K562 (cell line): ENCODE data around the gene C12orf60. TPM values are rescaled to one million over a fixed set of nuclear protein-coding genes. Genes with fewer than 3 reads are reported as not detected.

Experiments used
- ATAC-seq: fragments of 200-7000 bp; cut with Tn5 transposase; 3 replicates; pipeline ENCODE4 v1.9.1; 2020; ENCODE audit warnings: moderate library complexity
- BruUV-seq: library from RNA; stranded (reverse); fragments of 400-500 nt; replicated peaks from 2 replicates; lab custom pipeline; 2021; lab: Mats Ljungman, UMichigan
- CTCF ChIA-PET: fragments of 300-600 bp; formaldehyde crosslinking; extraction: SDS; loops from one replicate; lab custom pipeline; 2021; ENCODE audit warnings: low intra/inter-chr PET ratio; lab: Yijun Ruan, JAX
- POLR2A ChIA-PET: fragments of 300-600, 350-650 bp; sonication (Branson Sonifier 250); formaldehyde crosslinking; extraction: SDS; loops from one replicate; lab custom pipeline; 2021; ENCODE audit warnings: antibody characterized with exemption, inconsistent platforms; lab: Yijun Ruan, JAX
- DNase-seq, 4 experiments: peaks; one replicate each; pipeline versions ENCODE4 v3.0.0 to v3.0.0-alpha.2; 2011 to 2018; ENCODE audit warnings: low spot score in 3 of 4, mixed read lengths in 3 of 4; ENCODE audit errors: extremely low read depth in 1 of 4
- FAIRE-seq: peaks from 2 replicates; lab custom pipeline; 2011; peaks lifted over from hg19 to GRCh38; lab: Jason Lieb, UNC
- H2AFZ ChIP-seq: 2 replicates; pipeline ENCODE4 v1.6.0; 2011; ENCODE audit warnings: low read depth, low read length, control low read depth, inconsistent platforms
- H3K27ac ChIP-seq: fragments of 200-600 bp; 3 replicates; pipeline ENCODE4 v1.8.0; 2011; ENCODE audit warnings: low read depth, mild to moderate bottlenecking, control low read depth, inconsistent platforms, low read length, moderate library complexity, mixed read lengths; ENCODE audit errors: extremely low read depth
- H3K27me3 ChIP-seq, 2 experiments: fragments of 300-600 bp in 1 of 2; 2 replicates in 1 of 2; 3 replicates in 1 of 2; pipeline versions ENCODE4 v1.6.0 to v1.8.0; 2011; ENCODE audit warnings: inconsistent platforms in 2 of 2, low read length in 2 of 2, mild to moderate bottlenecking in 1 of 2, mixed read lengths in 1 of 2, moderate library complexity in 1 of 2; ENCODE audit not compliant: control insufficient read depth in 2 of 2, insufficient read depth in 2 of 2
- H3K36me3 ChIP-seq: fragments of 300-600 bp; 3 replicates; pipeline ENCODE4 v1.8.0; 2011; ENCODE audit warnings: mild to moderate bottlenecking, low read length, inconsistent platforms; ENCODE audit not compliant: control insufficient read depth, insufficient read depth
- H3K4me1 ChIP-seq, 2 experiments: fragments of 200-600 bp in 1 of 2; replicated peaks in 1 of 2; 2 replicates in 1 of 2; 3 replicates in 1 of 2; pipeline versions ENCODE4 v1.5.1 to v1.8.0; 2011; ENCODE audit warnings: inconsistent platforms in 2 of 2, low read length in 2 of 2, mild to moderate bottlenecking in 1 of 2, mixed read lengths in 1 of 2, moderate library complexity in 1 of 2; ENCODE audit not compliant: control insufficient read depth in 2 of 2, insufficient read depth in 2 of 2
- H3K4me2 ChIP-seq: 2 replicates; pipeline ENCODE4 v1.6.1; 2011; ENCODE audit warnings: low read length, control low read depth, inconsistent platforms, mixed read lengths; ENCODE audit not compliant: insufficient read depth
- H3K4me3 ChIP-seq: fragments of 200-600 bp; sonication (generic), shearing (Covaris generic); 2 replicates; pipeline ENCODE4 v1.5.1; 2016; ENCODE audit warnings: control low read depth, inconsistent platforms
- H3K79me2 ChIP-seq: fragments of 200-600 bp; 3 replicates; pipeline ENCODE4 v1.8.0; 2011; ENCODE audit warnings: low read length, inconsistent platforms; ENCODE audit not compliant: control insufficient read depth, insufficient read depth
- H3K9ac ChIP-seq, 2 experiments: 2 replicates each; pipeline versions ENCODE4 v1.6.0 to v1.6.1; 2011; ENCODE audit warnings: low read depth in 2 of 2, low read length in 2 of 2, control low read depth in 1 of 2, inconsistent platforms in 1 of 2, mild to moderate bottlenecking in 1 of 2, mixed read lengths in 1 of 2; ENCODE audit not compliant: insufficient read depth in 1 of 2
- H3K9me1 ChIP-seq: one replicate; pipeline ENCODE4 v1.6.0; 2011; ENCODE audit warnings: inconsistent platforms, mild to moderate bottlenecking, low read length, moderate library complexity; ENCODE audit not compliant: control insufficient read depth, insufficient read depth
- H3K9me3 ChIP-seq: replicated peaks from 2 replicates; pipeline ENCODE4 v1.5.1; 2011; ENCODE audit warnings: low read depth, low read length, inconsistent platforms; ENCODE audit not compliant: control insufficient read depth, insufficient read depth
- H4K20me1 ChIP-seq: replicated peaks from 2 replicates; pipeline ENCODE4 v1.6.1; 2011; ENCODE audit warnings: low read length, inconsistent platforms, mixed read lengths; ENCODE audit not compliant: control insufficient read depth, insufficient read depth
- ARNT ChIP-seq, 2 experiments: fragments of 450-650 bp; IDR thresholded peaks; 2 replicates each; pipeline ENCODE4 v1.6.1; 2016; ENCODE audit warnings: mild to moderate bottlenecking in 1 of 2
- EP300 ChIP-seq: IDR thresholded peaks from 2 replicates; pipeline ENCODE4 v1.6.1; 2012; ENCODE audit warnings: low read length, improper control_type of control experiment
- FUS ChIP-seq: fragments of 200-400 bp; formaldehyde crosslinking; optimal IDR thresholded peaks from 2 replicates; pipeline ENCODE3; 2017; ENCODE audit warnings: low read depth, low read length
- KLF10 ChIP-seq: fragments of 250-450 bp; sonication (Bioruptor Pico); IDR thresholded peaks from 2 replicates; pipeline ENCODE4 v1.6.1; 2021; ENCODE audit warnings: matching md5 sums
- RAD21 ChIP-seq, 2 experiments: fragments of 250-450 bp in 1 of 2; fragments of 450-650 bp in 1 of 2; sonication (Bioruptor Pico) in 1 of 2; formaldehyde crosslinking in 1 of 2; IDR thresholded peaks in 1 of 2; conservative IDR thresholded peaks in 1 of 2; 2 replicates each; pipeline versions ENCODE4 v1.4.0 to v1.8.0; 2020 to 2022; ENCODE audit warnings: mild to moderate bottlenecking in 2 of 2, moderate library complexity in 1 of 2
- RNF2 ChIP-seq: sonication (generic); IDR thresholded peaks from 2 replicates; pipeline ENCODE4 v1.6.1; 2016
- SAFB ChIP-seq: fragments of 200-400 bp; formaldehyde crosslinking; IDR thresholded peaks from 2 replicates; pipeline ENCODE4 v1.6.1; 2017; ENCODE audit warnings: low read depth, low read length, borderline replicate concordance
- XRCC4 ChIP-seq: IDR thresholded peaks from one replicate; pipeline ENCODE4 v1.6.1; 2011; ENCODE audit not compliant: insufficient read depth, insufficient read length; ENCODE audit errors: extremely low read depth
- YY1 ChIP-seq, 3 experiments: IDR thresholded peaks; 2 replicates each; pipeline ENCODE4 v1.6.1; 2011; ENCODE audit warnings: low read length in 2 of 3, mild to moderate bottlenecking in 2 of 3, moderate library complexity in 2 of 3, borderline replicate concordance in 1 of 3, control low read depth in 1 of 3, low read depth in 1 of 3; ENCODE audit not compliant: insufficient read depth in 3 of 3, insufficient replicate concordance in 2 of 3, control insufficient read depth in 1 of 3, insufficient read length in 1 of 3; ENCODE audit errors: extremely low read depth in 1 of 3
- ZNF668 ChIP-seq: fragments of 250-450 bp; sonication (Bioruptor Pico); IDR thresholded peaks from 2 replicates; pipeline ENCODE4 v1.8.0; 2022; ENCODE audit warnings: mild to moderate bottlenecking, inconsistent platforms
- WGBS: fragments of 100-300 bp; shearing (Covaris generic); methylation state at CpG from one replicate; pipeline ENCODE4 v1.1.6; 2016; ENCODE audit warnings: low coverage, mixed read lengths; ENCODE audit not compliant: insufficient coverage; ENCODE audit errors: missing lambda C conversion rate; 5-methylcytosine and 5-hydroxymethylcytosine counted together
- in situ Hi-C: fragments of 300-500 bp; cut with MboI; formaldehyde crosslinking; loops from 4 replicates; pipeline ENCODE4 v1.15.0; 2018; ENCODE audit warnings: inconsistent platforms, mixed read lengths
- intact Hi-C: fragments of 100-400 bp; cut with micrococcal nuclease; formaldehyde crosslinking; loops from 2 replicates; pipeline ENCODE4 v1.14.2; 2022
- polyA plus RNA-seq, 8 experiments: library from polyadenylated mRNA; depleted of rRNA in 4 of 8; stranded (reverse) in 5 of 8; unstranded in 3 of 8; fragments of >200 nt; fragmentation: Nextera tagmentation in 2 of 8; fragmentation: Illumina TruSeq in 1 of 8; extraction: Ambion mirVana in 2 of 8; extraction: Trizol in 1 of 8; gene quantifications; 2 replicates each; pipeline versions ENCODE4 v1.2.1 to v1.2.3, GENCODE V29; 2011 to 2014; ENCODE audit warnings: inconsistent platforms in 1 of 8, missing spikeins in 1 of 8
- total RNA-seq, 7 experiments: library from RNA; depleted of rRNA in 6 of 7; stranded (reverse); fragments of >200 nt in 6 of 7; fragmentation: Illumina TruSeq in 2 of 7; extraction: Trizol in 2 of 7; gene quantifications; 2 replicates each; pipeline versions ENCODE4 v1.2.1 to v1.2.3, GENCODE V29; 2011 to 2021; ENCODE audit warnings: low replicate concordance in 1 of 7
- TF ChIP-seq, protein P1 (sequence below): IDR thresholded peaks from 2 replicates; pipeline ENCODE4 v1.6.1; 2016; ENCODE audit warnings: missing genetic modification characterization, missing compliant biosample characterization

Gene C12orf60
- total and polyA plus RNA-seq, 9 of the 15 experiments (the other 6 are each of a cell fraction or from before 2014, with no cell fraction given) = 0.41 to 4.4 (median 2.5) TPM

DNA sequence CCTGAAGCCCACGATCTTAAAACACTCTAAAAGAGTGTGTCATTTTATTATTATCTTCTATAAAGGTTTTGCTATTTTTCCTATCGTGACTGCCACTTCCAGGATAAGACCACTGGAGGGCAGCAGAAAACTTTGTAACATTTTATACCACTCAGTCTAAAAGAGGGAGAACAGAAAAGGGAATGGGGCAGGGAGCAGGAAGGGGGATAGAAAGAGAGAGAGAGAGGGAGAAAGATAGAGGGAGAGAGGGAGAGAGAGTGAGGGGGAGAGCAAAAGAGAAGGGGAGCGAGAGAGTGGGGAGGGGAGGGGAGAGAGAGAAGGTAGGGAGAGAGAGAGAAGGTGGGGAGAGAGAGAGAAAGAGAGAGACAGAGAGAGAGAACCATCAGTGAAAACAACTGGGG, 41.9 kb downstream of the C12orf60 start (continued):
- TF ChIP-seq, protein P1, sequence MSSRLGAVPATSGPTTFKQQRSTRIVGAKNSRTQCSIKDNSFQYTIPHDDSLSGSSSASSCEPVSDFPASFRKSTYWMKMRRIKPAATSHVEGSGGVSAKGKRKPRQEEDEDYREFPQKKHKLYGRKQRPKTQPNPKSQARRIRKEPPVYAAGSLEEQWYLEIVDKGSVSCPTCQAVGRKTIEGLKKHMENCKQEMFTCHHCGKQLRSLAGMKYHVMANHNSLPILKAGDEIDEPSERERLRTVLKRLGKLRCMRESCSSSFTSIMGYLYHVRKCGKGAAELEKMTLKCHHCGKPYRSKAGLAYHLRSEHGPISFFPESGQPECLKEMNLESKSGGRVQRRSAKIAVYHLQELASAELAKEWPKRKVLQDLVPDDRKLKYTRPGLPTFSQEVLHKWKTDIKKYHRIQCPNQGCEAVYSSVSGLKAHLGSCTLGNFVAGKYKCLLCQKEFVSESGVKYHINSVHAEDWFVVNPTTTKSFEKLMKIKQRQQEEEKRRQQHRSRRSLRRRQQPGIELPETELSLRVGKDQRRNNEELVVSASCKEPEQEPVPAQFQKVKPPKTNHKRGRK = peak; percentile 86
- TF ChIP-seq, all 486 proteins: peak for 10

DNA sequence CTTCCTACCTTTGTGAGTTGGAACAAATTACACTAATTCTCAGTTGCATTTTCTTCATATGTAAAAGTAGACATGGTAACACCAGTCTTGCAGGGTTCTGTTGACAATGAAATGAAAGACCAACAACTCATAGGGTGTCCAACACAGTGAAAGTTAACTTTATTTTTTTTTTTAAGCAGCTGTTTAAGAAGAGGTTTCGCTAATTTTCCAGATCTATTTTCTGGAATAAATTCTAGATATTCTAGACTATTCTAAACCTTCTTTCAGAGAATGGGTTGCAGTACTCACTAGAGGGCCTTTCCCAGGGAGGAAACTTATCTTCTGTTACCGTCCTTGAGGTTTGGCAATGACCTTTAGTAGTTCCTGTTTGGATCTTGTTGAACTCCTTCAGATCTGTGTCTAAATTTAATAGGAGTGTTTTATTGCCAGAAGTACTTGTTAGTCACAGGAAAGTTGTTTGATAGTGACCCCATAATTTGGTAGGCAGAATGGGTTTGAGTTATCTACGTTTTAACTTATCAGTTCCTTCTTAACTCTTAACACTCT, 42.6 kb downstream of the C12orf60 start:
- intact Hi-C loops = loop anchor here (5.0 to 10.0 kb wide), 2 partner anchors 46 to 79 kb away; no protein-coding TSS in a partner anchor
- Histone ChIP-seq H4K20me1 (no peaks in the 10 kb centered on the region), H3K4me2 (no peak overlapping the region), H3K79me2 (no peaks in the 10 kb centered on the region), H3K27ac (no peak overlapping the region), H3K9ac (no peak overlapping the region), H3K4me3 (no peak overlapping the region), H3K27me3 (no peaks in the 10 kb centered on the region), H3K9me3 (no peaks in the 10 kb centered on the region), H3K4me1 (peaks cover 0 to 10% of the 10 kb centered on the region in 2 experiments; a peak in 2 of 5 replicates), H3K9me1 (no peaks in the 10 kb centered on the region), H3K36me3 (no peaks in the 10 kb centered on the region), H2AFZ (no peak overlapping the region)
- ChIA-PET POLR2A (no interaction called here), CTCF (interaction anchor here (1.9 kb wide), 1 partner anchor 149 kb away, joined by 15 read pairs; no protein-coding TSS in a partner anchor)
- peak in 1 of 2 experiments; percentile 27; a peak in 1 of 4 replicates for TF ChIP-seq RAD21 (CRISPR knock-in tag; conservative IDR thresholded peaks at IDR 0.05 in 1 of 2, IDR thresholded peaks at IDR 0.05 in 1 of 2)
- peak in 1 of 2 experiments; percentile 92; a peak in 2 of 4 replicates for TF ChIP-seq ARNT (IDR thresholded peaks at IDR 0.05)
- TF ChIP-seq ZNF668 = no peak
- TF ChIP-seq EP300 = no peak
- no peak for TF ChIP-seq KLF10 (CRISPR knock-in tag)
- no peak for TF ChIP-seq RNF2
- TF ChIP-seq FUS = no peak
- no peak for TF ChIP-seq YY1 (IDR thresholded peaks at IDR 0.05; ENCODE audit: borderline replicate concordance in 1 of 3, control insufficient read depth in 1 of 3, extremely low read depth in 1 of 3, insufficient read depth in 3 of 3, insufficient read length in 1 of 3, insufficient replicate concordance in 2 of 3, low read depth in 1 of 3, low read length in 2 of 3)
- no peak for TF ChIP-seq XRCC4
- TF ChIP-seq SAFB = no peak
- ATAC-seq (no peak), FAIRE-seq (no peak), DNase-seq (no peak)
- no TSS peak for BruUV-seq
- in situ Hi-C loops = loop anchor here (10.0 kb wide), 1 partner anchor 149 kb away; no protein-coding TSS in a partner anchor
- 18% methylated on average over 3 of the region's 3 CpGs for WGBS
